Measurements from ENCODE around the gene SSUH2.
"Not testable (repeated sequence)": the region's sequence is repeated elsewhere in the genome, so short reads cannot be mapped to it uniquely, and the experiment has no call there.

Gene SSUH2

GRCh38 chr3:8658306-8659212 lies 14.0 kb upstream of the SSUH2 start:
- peak; percentile 52 for DNase-seq

- no peak for DNase-seq
These were observed 13.3 kb upstream of the SSUH2 start for GRCh38 chr3:8657804-8658305.

DNA sequence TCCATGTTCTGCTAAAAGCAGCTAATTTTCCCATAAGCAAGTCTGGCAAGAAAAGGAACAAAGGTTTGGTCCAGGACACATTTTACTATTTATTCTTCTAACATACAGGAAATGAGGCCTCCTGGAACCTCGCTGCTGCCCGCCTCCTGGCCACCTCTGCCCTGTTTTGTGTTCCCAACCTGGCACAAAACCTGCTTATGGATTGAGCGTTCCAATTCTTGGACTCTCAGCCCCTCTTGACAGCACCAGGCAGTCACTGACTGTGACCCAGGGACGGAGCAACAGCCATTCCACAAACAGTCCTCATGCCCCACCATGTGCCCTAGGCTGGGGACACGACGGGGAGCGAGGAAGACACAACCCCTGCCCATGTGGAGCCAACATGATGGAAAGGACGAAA lies 11.6 kb upstream of the SSUH2 start:
- no peak for DNase-seq

DNA sequence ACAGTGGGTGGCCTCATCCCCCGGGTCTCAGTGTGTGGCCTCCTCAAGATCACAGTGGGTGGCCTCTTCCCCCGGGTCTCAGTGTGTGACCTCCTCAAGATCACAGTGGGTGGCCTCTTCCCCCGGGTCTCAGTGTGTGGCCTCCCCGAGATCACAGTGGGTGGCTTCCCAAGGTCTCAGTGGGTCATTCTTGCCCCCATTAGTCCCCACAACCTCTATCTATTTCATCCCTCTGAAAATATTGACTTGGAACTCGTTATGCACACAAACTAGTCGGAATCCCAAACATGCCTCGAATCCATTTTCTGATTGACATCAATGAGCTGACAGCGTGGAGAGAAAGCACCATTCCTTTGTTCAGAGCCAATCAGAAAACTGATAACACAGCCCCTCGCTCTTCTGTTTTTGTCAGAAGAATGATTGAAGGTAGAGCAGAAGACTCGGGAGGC lies 10.8 kb upstream of the SSUH2 start:
- DNase-seq, result no peak

DNA sequence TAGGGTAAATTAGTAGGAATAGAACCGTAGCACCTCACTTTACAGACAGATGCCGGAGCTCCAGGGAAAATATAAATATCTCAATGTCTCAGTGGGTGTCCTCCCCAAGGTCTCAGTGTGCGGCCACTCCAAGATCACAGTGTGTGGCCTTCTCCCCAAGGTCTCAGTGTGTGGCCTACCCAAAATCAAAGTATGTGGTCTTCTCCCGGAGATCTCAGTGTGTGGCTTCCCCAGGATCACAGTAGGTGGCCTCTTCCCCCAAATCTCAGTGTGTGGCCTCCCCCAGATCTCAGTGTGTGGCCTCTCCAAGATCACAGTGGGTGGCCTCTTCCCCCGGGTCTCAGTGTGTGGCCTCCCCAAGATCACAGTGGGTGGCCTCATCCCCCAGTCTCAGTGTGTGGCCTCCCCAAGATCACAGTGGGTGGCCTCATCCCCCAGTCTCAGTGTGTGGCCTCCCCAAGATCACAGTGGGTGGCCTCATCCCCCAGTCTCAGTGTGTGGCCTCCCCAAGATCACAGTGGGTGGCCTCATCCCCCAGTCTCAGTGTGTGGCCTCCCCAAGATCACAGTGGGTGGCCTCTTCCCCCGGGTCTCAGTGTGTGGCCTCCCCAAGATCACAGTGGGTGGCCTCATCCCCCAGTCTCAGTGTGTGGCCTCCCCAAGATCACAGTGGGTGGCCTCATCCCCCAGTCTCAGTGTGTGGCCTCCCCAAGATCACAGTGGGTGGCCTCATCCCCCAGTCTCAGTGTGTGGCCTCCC lies 10.2 kb upstream of the SSUH2 start:
- DNase-seq, result not testable (repeated sequence)

DNA sequence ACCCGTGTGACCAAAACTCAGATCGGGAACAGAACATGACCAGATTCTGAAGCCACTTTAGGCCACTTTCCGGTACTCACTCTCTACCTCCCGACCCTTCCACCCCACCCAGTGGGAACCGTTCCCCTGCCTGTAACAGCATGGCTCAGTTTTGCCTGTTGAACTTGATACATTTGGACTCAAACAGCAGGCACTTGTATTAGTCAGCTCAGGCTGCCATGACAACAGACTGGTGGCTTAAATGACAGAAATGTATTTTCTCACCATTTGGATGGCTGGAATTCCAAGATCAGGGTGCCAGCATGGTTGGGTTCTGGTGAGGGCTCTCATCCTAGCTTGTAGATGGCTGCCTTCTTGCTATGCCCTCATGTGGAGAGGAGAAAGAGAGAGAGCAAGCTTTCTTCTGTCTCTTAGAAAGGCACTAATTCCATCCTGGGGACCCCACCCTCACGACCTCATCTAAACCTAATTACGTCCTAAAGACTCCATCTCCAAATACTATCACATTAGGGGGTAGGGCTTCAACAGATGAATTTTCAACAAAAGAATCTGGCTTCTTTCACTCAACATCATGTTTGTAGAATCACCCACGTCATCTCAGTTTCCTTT lies 9.3 kb upstream of the SSUH2 start:
- no peak for DNase-seq

GRCh38 chr3:8652324-8652987 lies 7.9 kb upstream of the SSUH2 start:
- no peak for DNase-seq

GRCh38 chr3:8651418-8652323 lies 7.1 kb upstream of the SSUH2 start:
- DNase-seq, result peak; percentile 1

GRCh38 chr3:8650583-8651416 lies 6.2 kb upstream of the SSUH2 start:
- DNase-seq, result no peak

GRCh38 chr3:8649757-8650156 lies 5.2 kb upstream of the SSUH2 start:
- no peak for DNase-seq

DNA sequence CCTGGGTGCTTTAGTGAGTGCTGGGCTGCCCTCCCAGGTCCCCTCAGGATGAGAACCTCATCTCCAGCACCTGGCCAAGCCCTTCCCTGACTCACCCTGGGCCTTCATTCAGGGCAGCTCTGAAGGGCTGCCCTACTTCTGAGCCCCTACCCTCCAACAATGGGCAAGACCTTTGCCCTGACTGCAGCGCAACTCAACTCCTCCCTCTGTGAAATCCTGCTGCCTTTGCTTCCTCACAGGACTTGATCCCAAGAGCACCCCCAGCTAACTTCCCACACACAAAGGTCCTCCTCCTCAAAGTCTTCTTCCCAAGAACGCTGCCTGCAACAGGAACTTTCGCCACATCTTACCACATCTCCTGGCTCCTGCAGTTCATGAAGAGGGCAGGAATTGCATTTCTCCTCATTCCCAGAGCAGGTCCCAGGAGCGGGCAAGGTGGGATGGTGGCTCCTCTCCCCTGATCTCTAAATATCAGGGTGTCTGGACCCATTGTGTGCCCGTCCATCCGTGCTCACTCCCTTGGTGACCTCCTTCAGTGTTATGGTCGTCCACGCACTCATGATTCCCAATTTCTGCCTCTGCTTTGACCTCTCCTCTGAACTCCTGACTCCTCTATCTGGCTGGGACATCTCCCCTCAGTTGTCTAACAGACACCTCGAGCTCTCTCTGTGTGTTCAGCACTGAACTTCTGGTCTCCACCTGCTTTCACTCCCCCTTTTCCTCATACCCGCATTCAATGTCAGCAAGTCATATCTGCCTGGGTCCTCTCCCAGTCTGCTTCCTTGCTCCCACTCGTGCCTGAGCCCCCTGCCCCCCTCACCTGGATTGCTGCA lies 4.5 kb upstream of the SSUH2 start:
- DNase-seq, result no peak

GRCh38 chr3:8647137-8647985 lies 2.8 kb upstream of the SSUH2 start:
- DNase-seq, result no peak

- DNase-seq, result no peak
These were observed 1.8 kb upstream of the SSUH2 start for GRCh38 chr3:8646313-8646938.

DNA sequence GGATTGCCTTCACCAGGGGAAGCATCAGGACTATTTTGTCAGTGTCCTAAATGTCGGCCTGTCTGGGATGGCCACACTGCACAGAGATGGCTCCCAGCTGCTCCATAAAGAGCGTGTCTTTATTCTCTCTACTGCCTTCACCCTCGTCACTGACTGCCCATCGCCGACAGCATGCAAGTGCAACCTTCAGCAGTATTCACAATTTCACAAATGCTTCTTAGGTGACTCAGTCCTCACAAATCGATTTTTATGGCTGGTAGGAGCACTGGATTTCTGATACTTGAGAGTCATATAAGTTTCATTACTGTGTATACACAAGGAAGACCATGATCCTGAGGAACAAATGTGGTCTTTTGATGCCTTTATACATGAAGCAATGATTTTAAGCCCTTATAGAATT lies 1.1 kb upstream of the SSUH2 start:
- DNase-seq, result no peak

GRCh38 chr3:8643693-8644365 lies 769 bp downstream of the SSUH2 start:
- DNase-seq, result no peak

- no peak for DNase-seq
These were observed 2.6 kb downstream of the SSUH2 start for GRCh38 chr3:8642001-8642400.

GRCh38 chr3:8641472-8641871 lies 3.1 kb downstream of the SSUH2 start:
- no peak for DNase-seq

DNA sequence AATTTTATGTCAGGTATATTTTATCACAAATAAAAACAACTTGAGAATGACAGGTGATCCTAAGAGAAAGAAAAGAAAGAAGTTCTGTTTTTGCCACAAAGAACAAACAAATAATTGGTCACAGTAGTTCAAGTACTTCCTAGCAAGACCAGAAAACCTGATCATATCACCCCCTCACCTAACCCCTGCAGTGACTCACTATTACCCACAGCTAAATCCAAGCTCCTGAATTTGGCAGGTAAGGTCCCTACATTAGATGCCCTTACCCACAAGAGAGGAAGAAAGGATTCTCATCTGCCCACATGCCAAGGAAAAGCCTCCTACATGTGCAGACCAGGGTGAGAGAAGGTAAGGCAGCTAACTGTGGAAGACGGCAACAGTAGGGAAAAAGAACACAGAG lies 4.4 kb downstream of the SSUH2 start:
- DNase-seq, result no peak
